Stimulated activated CD8-positive, alpha-beta memory T cell treated with anti-CD3 and anti-CD28 coated beads, Interleukin-4, amount 100 ng/mL, for 48 hours (primary cell): Measurements from ENCODE around the gene KCND1.
A peak's percentile ranks its signal among the peaks of the same experiment; 100 is the strongest.
"Not testable (repeated sequence)": the region's sequence is repeated elsewhere in the genome, so short reads cannot be mapped to it uniquely, and the experiment has no call there.

ENCODE experiments used
- DNase-seq: peaks from one replicate; pipeline ENCODE4 v3.0.0-alpha.2; 2020

KCND1 gene

GRCh38 chrX:48971249-48972219 is at the start of gene KCND1:
Gene KCND1 (minus strand): TSS chrX:48971844. CDS start chrX:48970271, 1,573 bp downstream.
- peak; percentile 27 for DNase-seq

- DNase-seq = no peak
These were observed 48.1 kb upstream of the KCND1 start for GRCh38 chrX:49019599-49020249.

- DNase-seq = no peak
These were observed 47.4 kb upstream of the KCND1 start for GRCh38 chrX:49019050-49019449.

GRCh38 chrX:49003696-49004095 is 32.1 kb upstream of the KCND1 start:
- DNase-seq = no peak

GRCh38 chrX:49002091-49002935 is 30.7 kb upstream of the KCND1 start, which contains the start of gene GRIPAP1:
Gene GRIPAP1 (minus strand): TSS chrX:49002264. CDS start chrX:49002229, 35 bp downstream.
- peak; percentile 79 for DNase-seq

GRCh38 chrX:49001521-49002090 is 30.0 kb upstream of the KCND1 start:
- DNase-seq = peak; percentile 66

GRCh38 chrX:49000636-49001035 is 29.0 kb upstream of the KCND1 start:
- DNase-seq = no peak

- DNase-seq = no peak
These were observed 27.4 kb upstream of the KCND1 start for GRCh38 chrX:48999030-48999429.

- no peak for DNase-seq
These were observed 26.7 kb upstream of the KCND1 start for GRCh38 chrX:48998391-48998790.

- DNase-seq = no peak
These were observed 26.2 kb upstream of the KCND1 start for GRCh38 chrX:48997865-48998264.

GRCh38 chrX:48997455-48997854 is 25.8 kb upstream of the KCND1 start:
- no peak for DNase-seq

- no peak for DNase-seq
These were observed 25.3 kb upstream of the KCND1 start for GRCh38 chrX:48996969-48997368.

- DNase-seq = no peak
These were observed 20.7 kb upstream of the KCND1 start for GRCh38 chrX:48992341-48992740.

GRCh38 chrX:48989483-48989882 is 17.8 kb upstream of the KCND1 start:
- no peak for DNase-seq

- DNase-seq = no peak
These were observed 12.3 kb upstream of the KCND1 start for GRCh38 chrX:48983896-48984295.

- no peak for DNase-seq
These were observed 11.4 kb upstream of the KCND1 start for GRCh38 chrX:48983081-48983480.

- no peak for DNase-seq
These were observed 9.5 kb upstream of the KCND1 start for GRCh38 chrX:48981178-48981577.

- not testable (repeated sequence) for DNase-seq
These were observed 8.7 kb upstream of the KCND1 start for GRCh38 chrX:48980341-48980740.

- no peak for DNase-seq
These were observed 6.6 kb upstream of the KCND1 start for GRCh38 chrX:48978226-48978625.

GRCh38 chrX:48976086-48976485 is 4.4 kb upstream of the KCND1 start:
- DNase-seq = no peak

- no peak for DNase-seq
These were observed 3.9 kb upstream of the KCND1 start for GRCh38 chrX:48975541-48975940.

- DNase-seq = no peak
These were observed 3.4 kb upstream of the KCND1 start for GRCh38 chrX:48975041-48975440.

- DNase-seq = no peak
These were observed 2.9 kb upstream of the KCND1 start for GRCh38 chrX:48974574-48974973.
